Adrenal gland (tissue), 5 donors: ENCODE measurements around the gene KIRREL3.

Experiments used
- CTCF ChIP-seq, 6 experiments: fragments of 450-650 bp in 4 of 6; fragments of 200-600 bp in 2 of 6; sonication (generic) in 1 of 6; IDR thresholded peaks; 1 replicate in 5 of 6; 2 replicates in 1 of 6; pipeline versions ENCODE4 v1.5.1 to v1.8.0; 2016 to 2021; ENCODE audit warnings: antibody characterized with exemption in 6 of 6, mild to moderate bottlenecking in 2 of 6, moderate library complexity in 1 of 6
- POLR2A ChIP-seq, 2 donors: fragments of 450-650 bp; IDR thresholded peaks; one replicate each; pipeline ENCODE4 v1.6.1; 2017; ENCODE audit warnings: antibody characterized with exemption in 2 of 2, mild to moderate bottlenecking in 2 of 2, moderate library complexity in 1 of 2
- donor health status: DM: no; HTN: no; CAD: no.

GRCh38 chr11:126409620-126409985, 591.0 kb downstream of the KIRREL3 start:
- TF ChIP-seq CTCF (IDR thresholded peaks at IDR 0.05) (no peak), POLR2A (IDR thresholded peaks at IDR 0.05) (no peak)
